MG63 (cell line): ENCODE measurements around the gene FOXB1. TPM values are rescaled to one million over a fixed set of nuclear protein-coding genes. Genes with fewer than 3 reads are reported as not detected.

Experiments
- DNase-seq: peaks from one replicate; pipeline ENCODE4 v3.0.0-alpha.2; 2020
- H3K27me3 ChIP-seq: fragments of 250-450 bp; sonication (Bioruptor Pico); 2 replicates; pipeline ENCODE4 v1.5.1; 2020; ENCODE audit warnings: mild to moderate bottlenecking, moderate library complexity
- H3K36me3 ChIP-seq: fragments of 250-450 bp; sonication (Bioruptor Pico); 2 replicates; pipeline ENCODE4 v1.5.1; 2020; ENCODE audit warnings: mild to moderate bottlenecking, moderate library complexity
- H3K4me3 ChIP-seq: fragments of 250-450 bp; sonication (Bioruptor Pico); 2 replicates; pipeline ENCODE4 v1.5.1; 2020; ENCODE audit warnings: mild to moderate bottlenecking, moderate library complexity
- H3K9me3 ChIP-seq: fragments of 250-450 bp; sonication (Bioruptor Pico); 2 replicates; pipeline ENCODE4 v1.5.1; 2020; ENCODE audit warnings: mild to moderate bottlenecking, moderate library complexity
- total RNA-seq: library from RNA; depleted of rRNA; stranded (reverse); fragments of >200 nt; shearing (Covaris generic); gene quantifications from 2 replicates; pipeline ENCODE4 v1.2.3, GENCODE V29; 2014; ENCODE audit warnings: low replicate concordance; rRNA removed

The FOXB1 gene
- total RNA-seq = not detected in 2 replicates

DNA sequence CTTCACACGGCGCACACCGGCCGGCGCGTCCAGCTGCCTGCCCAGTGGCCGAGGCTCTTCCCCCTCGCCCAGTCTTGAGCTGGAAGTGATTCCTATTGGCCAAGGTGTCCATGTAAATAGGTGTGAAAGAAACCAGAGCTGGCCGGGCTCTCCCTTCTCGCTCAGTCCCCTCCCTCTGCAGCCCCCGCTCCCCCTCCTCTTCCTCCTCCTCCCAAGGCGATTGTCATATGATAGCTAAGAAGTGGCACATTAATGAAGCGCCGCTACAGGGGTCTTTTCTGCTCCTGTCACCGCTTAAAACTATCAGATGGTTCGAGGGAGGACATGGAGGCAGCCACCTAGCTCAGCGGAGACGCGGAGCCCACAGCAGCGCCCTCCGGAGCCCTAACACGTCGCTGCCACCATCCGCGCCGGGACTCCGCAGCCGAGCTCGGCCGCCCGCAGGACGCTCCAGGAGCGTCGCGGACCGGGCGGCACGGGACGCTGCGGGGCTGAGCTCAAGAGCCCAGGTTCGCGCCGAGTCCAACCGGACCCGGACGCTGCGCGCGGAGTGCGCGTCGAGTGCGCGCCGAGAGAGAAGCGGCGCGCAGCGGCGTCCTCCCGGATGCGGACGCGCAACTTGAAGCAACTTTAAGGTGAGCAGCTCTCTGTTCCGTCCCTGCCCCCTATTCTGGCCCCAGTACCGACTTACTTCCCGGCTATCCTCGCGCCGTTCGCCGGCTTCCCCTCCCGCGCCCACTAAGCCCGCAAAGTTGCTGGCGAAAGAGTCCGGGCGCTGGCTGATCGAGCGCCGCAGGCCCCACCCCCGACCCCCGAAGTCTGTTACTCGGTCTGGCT lies at the start of gene FOXB1:
Gene FOXB1, plus strand, starts transcription at position 303 of the 837 bp plus-strand sequence. CDS start 653 bp downstream, outside the sequence.
- H3K36me3 ChIP-seq = no peaks in the 10 kb centered on the region
- DNase-seq = no peak
- peak within 1 kb of the TSS; percentile 22 for H3K4me3 ChIP-seq
- peaks cover 96% of the 10 kb centered on the region for H3K27me3 ChIP-seq
- no peaks in the 10 kb centered on the region for H3K9me3 ChIP-seq

DNA sequence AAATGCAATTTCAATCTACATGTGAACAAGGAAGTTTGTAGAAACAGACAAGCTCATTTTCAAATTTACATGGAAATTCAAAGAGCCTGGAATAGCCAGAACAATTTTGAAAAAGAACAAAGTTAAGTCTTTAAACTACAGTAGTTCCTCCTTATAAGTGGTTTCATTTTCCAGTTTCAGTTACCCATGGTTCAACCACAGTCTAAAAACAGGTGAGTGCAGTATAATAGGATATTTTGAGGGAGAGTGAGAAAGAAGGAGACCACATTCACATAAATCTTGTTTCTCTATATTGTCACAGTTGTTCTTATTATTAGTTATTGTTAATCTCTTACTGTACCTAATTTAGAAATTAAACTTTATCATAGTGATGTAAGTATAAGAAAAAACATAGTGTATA lies 45.8 kb upstream of the FOXB1 start:
- H3K9me3 ChIP-seq = peaks cover 11% of the 10 kb centered on the region
- no peak for DNase-seq
- no peaks in the 10 kb centered on the region; the same call in 1 of the 2 replicates for H3K27me3 ChIP-seq
- H3K4me3 ChIP-seq = no peak overlapping the region
- no peaks in the 10 kb centered on the region for H3K36me3 ChIP-seq

DNA sequence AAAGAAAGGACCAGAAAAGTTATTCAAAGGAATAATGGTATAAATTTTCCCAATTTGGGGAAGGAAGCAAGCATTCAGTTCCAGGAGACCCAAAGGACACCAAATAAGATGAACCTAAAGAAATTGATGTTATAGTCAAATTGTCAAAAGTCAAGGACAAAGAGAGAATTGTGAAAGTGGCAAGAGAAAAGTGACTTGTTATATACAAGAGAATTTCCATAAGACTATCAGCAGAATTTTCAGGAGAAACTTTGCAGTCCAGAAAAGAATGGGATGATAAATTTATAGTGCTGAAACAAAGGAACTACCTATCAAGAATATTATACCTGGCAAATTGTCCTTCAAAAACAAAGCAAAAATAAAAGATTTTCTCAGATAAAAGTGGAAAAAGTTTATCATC lies 43.8 kb upstream of the FOXB1 start:
- Histone ChIP-seq H3K9me3 (peaks cover 11% of the 10 kb centered on the region), H3K36me3 (no peaks in the 10 kb centered on the region), H3K4me3 (no peak overlapping the region), H3K27me3 (no peaks in the 10 kb centered on the region; the same call in 1 of the 2 replicates)
- DNase-seq = no peak

- no peak for DNase-seq
- Histone ChIP-seq H3K36me3 (no peaks in the 10 kb centered on the region), H3K4me3 (no peak overlapping the region), H3K9me3 (peaks cover 11% of the 10 kb centered on the region), H3K27me3 (no peaks in the 10 kb centered on the region; the same call in none of the 2 replicates)
Observed at GRCh38 chr15:59963322-59963721, 40.8 kb upstream of the FOXB1 start.

GRCh38 chr15:59963925-59964324 lies 40.2 kb upstream of the FOXB1 start:
- no peak for DNase-seq
- Histone ChIP-seq H3K27me3 (no peaks in the 10 kb centered on the region; the same call in none of the 2 replicates), H3K36me3 (no peaks in the 10 kb centered on the region), H3K9me3 (peaks cover 11% of the 10 kb centered on the region), H3K4me3 (no peak overlapping the region)

DNA sequence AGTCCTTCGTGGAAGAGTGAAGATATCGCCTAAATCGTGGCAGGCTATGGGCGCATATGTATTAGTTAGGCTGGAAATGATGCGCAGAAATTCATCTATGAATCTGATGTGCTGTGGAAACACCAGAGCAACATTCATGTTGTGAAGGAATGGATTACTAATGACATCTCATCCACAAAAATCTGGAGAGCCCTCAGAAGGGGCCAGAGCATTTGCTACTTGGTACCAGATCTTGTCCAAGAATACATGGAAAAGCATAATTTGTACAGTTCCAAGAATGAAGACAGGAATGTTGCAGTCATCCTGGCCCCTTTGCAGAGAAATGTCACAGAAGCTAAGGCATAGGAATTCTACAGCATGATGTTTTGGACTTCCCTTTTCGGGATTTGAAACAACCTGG lies 38.4 kb upstream of the FOXB1 start:
- peaks cover 5% of the 10 kb centered on the region for H3K27me3 ChIP-seq
- no peak for DNase-seq
- peaks cover 3% of the 10 kb centered on the region; the same call in 1 of the 2 replicates for H3K9me3 ChIP-seq
- no peaks in the 10 kb centered on the region for H3K36me3 ChIP-seq
- no peak overlapping the region for H3K4me3 ChIP-seq

GRCh38 chr15:59966262-59966661 lies 37.8 kb upstream of the FOXB1 start:
- H3K27me3 ChIP-seq = peaks cover 7% of the 10 kb centered on the region
- H3K9me3 ChIP-seq = no peaks in the 10 kb centered on the region
- DNase-seq = no peak
- no peaks in the 10 kb centered on the region for H3K36me3 ChIP-seq
- H3K4me3 ChIP-seq = no peak overlapping the region

GRCh38 chr15:59968314-59968713 lies 35.8 kb upstream of the FOXB1 start:
- DNase-seq = no peak
- Histone ChIP-seq H3K27me3 (peaks cover 7% of the 10 kb centered on the region), H3K9me3 (no peaks in the 10 kb centered on the region), H3K36me3 (no peaks in the 10 kb centered on the region), H3K4me3 (no peak overlapping the region)

DNA sequence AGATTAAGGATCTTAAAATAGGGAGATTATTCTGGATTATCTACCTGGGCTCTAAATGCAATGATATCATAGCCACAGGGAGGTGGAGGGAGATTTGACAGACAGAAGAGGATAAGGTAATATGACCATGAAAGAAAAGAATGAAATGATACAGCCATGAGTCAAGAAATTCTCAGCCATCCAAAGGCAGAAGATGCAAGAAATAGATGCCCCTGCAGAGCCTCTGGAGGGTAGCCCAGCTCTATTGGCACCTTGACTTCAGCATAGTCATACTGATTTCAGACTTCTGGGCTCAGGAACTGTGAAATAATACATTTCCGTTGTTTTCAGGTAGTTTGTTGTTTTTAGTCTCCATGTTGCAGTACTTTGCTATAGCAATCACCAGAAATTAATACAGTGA lies 31.9 kb upstream of the FOXB1 start:
- Histone ChIP-seq H3K27me3 (peaks cover 15% of the 10 kb centered on the region), H3K9me3 (no peaks in the 10 kb centered on the region; the same call in 1 of the 2 replicates), H3K4me3 (no peak overlapping the region), H3K36me3 (no peaks in the 10 kb centered on the region)
- DNase-seq = peak; percentile 48

- Histone ChIP-seq H3K27me3 (peaks cover 10% of the 10 kb centered on the region; the same call in 1 of the 2 replicates), H3K9me3 (no peaks in the 10 kb centered on the region; the same call in 1 of the 2 replicates), H3K4me3 (no peak overlapping the region), H3K36me3 (no peaks in the 10 kb centered on the region)
- no peak for DNase-seq
Observed at GRCh38 chr15:59976480-59977271, 27.4 kb upstream of the FOXB1 start.

GRCh38 chr15:59991834-59992233 lies 12.3 kb upstream of the FOXB1 start:
- Histone ChIP-seq H3K36me3 (no peaks in the 10 kb centered on the region), H3K4me3 (no peak overlapping the region), H3K9me3 (no peaks in the 10 kb centered on the region), H3K27me3 (peaks cover 75% of the 10 kb centered on the region)
- DNase-seq = no peak

DNA sequence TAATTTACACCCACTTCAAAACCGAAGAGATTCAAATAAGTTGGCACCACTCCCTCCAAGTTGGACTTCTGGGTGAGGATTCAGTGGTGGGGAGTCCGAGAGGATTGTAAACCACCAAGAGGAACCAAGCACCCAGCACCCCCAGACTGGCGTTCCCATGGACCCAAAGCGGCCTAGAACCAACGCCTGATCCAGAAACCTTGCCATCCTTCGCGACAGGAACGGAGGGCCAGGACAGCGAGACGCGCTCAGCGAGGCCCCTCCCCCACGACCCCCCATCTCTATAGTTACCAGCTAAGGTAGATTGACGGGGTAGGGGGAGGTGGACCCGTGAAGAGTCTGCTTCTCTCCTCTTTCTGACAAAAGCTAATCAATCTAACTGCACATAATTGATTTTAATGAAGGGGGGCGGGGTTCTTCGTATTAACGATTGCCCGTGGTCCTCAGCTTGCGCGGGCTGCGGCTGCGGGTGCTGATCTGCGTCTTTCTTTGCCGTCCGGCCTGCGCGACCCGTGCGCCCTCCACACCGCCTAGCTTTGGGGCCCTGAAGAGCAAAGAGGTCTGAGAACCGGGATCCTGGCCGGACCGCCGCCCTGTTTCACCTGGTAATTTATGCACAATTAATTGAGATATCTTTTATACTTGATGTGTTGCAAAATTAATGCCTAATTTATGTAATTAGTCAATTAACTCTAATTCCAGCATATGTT lies 10.9 kb upstream of the FOXB1 start:
- no peak for DNase-seq

GRCh38 chr15:59993950-59994401 lies 10.1 kb upstream of the FOXB1 start:
- no peak for DNase-seq
- peaks cover 89% of the 10 kb centered on the region for H3K27me3 ChIP-seq

More for the DNA sequence above, 10.9 kb upstream of the FOXB1 start:
- Histone ChIP-seq H3K27me3 (peaks cover 81% of the 10 kb centered on the region), H3K36me3 (no peaks in the 10 kb centered on the region), H3K4me3 (no peak overlapping the region), H3K9me3 (no peaks in the 10 kb centered on the region)

GRCh38 chr15:59994526-59994887 lies 9.6 kb upstream of the FOXB1 start:
- no peaks in the 10 kb centered on the region for H3K36me3 ChIP-seq
- H3K4me3 ChIP-seq = no peak overlapping the region
- peaks cover 92% of the 10 kb centered on the region for H3K27me3 ChIP-seq
- no peaks in the 10 kb centered on the region for H3K9me3 ChIP-seq
- DNase-seq = no peak

More at GRCh38 chr15:59993950-59994401, 10.1 kb upstream of the FOXB1 start:
- no peak overlapping the region for H3K4me3 ChIP-seq
- no peaks in the 10 kb centered on the region for H3K36me3 ChIP-seq
- no peaks in the 10 kb centered on the region for H3K9me3 ChIP-seq

DNA sequence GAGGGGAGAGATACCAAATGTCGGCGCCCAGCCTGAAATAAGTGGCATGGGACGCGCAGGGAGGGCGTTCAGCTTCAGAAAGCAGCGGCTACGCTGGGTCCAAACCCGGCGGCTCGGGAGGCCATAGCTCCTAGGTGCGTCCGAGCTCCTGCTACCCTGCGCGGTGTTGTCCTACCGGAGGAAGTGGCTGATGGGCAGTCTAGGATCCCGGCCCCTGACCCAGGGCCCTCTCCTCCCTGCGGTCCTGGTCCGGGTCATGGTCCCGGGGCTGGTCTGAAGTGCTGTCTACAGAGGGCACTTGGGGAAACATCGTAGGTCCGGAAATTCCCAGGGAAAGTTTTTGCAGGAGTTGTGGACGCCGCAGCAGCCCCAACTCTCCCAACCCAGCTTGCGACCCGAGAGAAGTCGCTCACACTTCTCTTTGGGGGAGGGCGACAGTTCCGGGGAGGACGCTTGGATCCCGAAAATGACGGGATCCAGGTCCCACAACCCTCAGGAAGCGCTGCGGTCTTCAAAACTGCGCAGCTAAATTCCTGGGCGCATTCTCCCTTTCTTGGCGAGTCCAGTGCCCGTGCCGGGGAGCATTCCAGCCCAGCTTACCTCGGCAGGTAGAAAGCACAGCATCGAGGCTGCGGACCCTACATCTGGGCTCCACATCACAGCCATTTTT lies 9.1 kb upstream of the FOXB1 start:
- Histone ChIP-seq H3K4me3 (no peak overlapping the region), H3K27me3 (peaks cover 93% of the 10 kb centered on the region), H3K9me3 (no peaks in the 10 kb centered on the region), H3K36me3 (no peaks in the 10 kb centered on the region)
- no peak for DNase-seq
